Stimulated activated CD4-positive, alpha-beta T cell treated with anti-CD3 and anti-CD28 coated beads, Interleukin-15, amount 100 ng/mL, for 48 hours (primary cell): ENCODE results near the gene CMTM3.

Experiments used
- DNase-seq, 2 donors: peaks; one replicate each; pipeline ENCODE4 v3.0.0-alpha.2; 2020; ENCODE audit warnings: low read depth in 2 of 2

Gene CMTM3

GRCh38 chr16:66662445-66663194 lies 58.1 kb downstream of the CMTM3 start:
- DNase-seq, result no peak
